MM.1S (cell line): Measurements from ENCODE around the gene CARHSP1.
"Not testable (repeated sequence)": the region's sequence is repeated elsewhere in the genome, so short reads cannot be mapped to it uniquely, and the experiment has no call there.

ENCODE experiments used
- DNase-seq: peaks from one replicate; pipeline ENCODE4 v3.0.0-alpha.2; 2015
- H2AFZ ChIP-seq: fragments of 300-600 bp; sonication (generic); 2 replicates; pipeline ENCODE4 v1.6.0; 2016; ENCODE audit warnings: antibody characterized with exemption, low read length
- H3F3A ChIP-seq: fragments of 300-600 bp; sonication (generic); 2 replicates; pipeline ENCODE4 v1.6.1; 2016; ENCODE audit warnings: mild to moderate bottlenecking, antibody characterized with exemption, low read length, moderate library complexity, mixed read lengths; ENCODE audit not compliant: insufficient read depth
- H3K27ac ChIP-seq: fragments of 300-600 bp; sonication (generic); 2 replicates; pipeline ENCODE4 v1.5.1; 2016; ENCODE audit warnings: mild to moderate bottlenecking, low read length
- H3K27me3 ChIP-seq: fragments of 300-600 bp; sonication (generic); replicated peaks from 2 replicates; pipeline ENCODE4 v1.6.0; 2016; ENCODE audit warnings: low read length; ENCODE audit not compliant: insufficient read depth
- H3K36me3 ChIP-seq: fragments of 300-600 bp; sonication (generic); replicated peaks from 2 replicates; pipeline ENCODE4 v1.6.1; 2016; ENCODE audit warnings: mild to moderate bottlenecking, low read length, mixed read lengths; ENCODE audit not compliant: insufficient read depth
- H3K4me1 ChIP-seq: fragments of 300-600 bp; sonication (generic); 2 replicates; pipeline ENCODE4 v1.6.1; 2016; ENCODE audit warnings: low read length, mixed read lengths
- H3K4me2 ChIP-seq: fragments of 300-600 bp; sonication (generic); 2 replicates; pipeline ENCODE4 v1.6.0; 2016; ENCODE audit warnings: low read depth, low read length
- H3K4me3 ChIP-seq: fragments of 300-600 bp; sonication (generic); 2 replicates; pipeline ENCODE4 v1.5.1; 2016; ENCODE audit warnings: low read length, mixed read lengths
- H3K79me2 ChIP-seq: fragments of 300-600 bp; sonication (generic); 2 replicates; pipeline ENCODE4 v1.6.1; 2016; ENCODE audit warnings: mixed run types, low read length, mixed read lengths
- H3K9ac ChIP-seq: fragments of 300-600 bp; sonication (generic); 2 replicates; pipeline ENCODE4 v1.6.1; 2016; ENCODE audit warnings: low read length, mixed read lengths
- H3K9me2 ChIP-seq: fragments of 300-600 bp; sonication (generic); replicated peaks from 2 replicates; pipeline ENCODE4 v1.6.1; 2016; ENCODE audit warnings: mild to moderate bottlenecking, low read length, mixed read lengths; ENCODE audit not compliant: insufficient read depth
- H3K9me3 ChIP-seq: fragments of 300-600 bp; sonication (generic); replicated peaks from 2 replicates; pipeline ENCODE4 v1.6.1; 2016; ENCODE audit warnings: mild to moderate bottlenecking, low read length, mixed read lengths; ENCODE audit not compliant: insufficient read depth
- H4K20me1 ChIP-seq: fragments of 300-600 bp; sonication (generic); 2 replicates; pipeline ENCODE4 v1.6.1; 2016; ENCODE audit warnings: mild to moderate bottlenecking, low read length, moderate library complexity, mixed read lengths; ENCODE audit not compliant: insufficient read depth
- CTCF ChIP-seq: fragments of 300-600 bp; sonication (generic); IDR thresholded peaks from 2 replicates; pipeline ENCODE4 v1.5.1; 2016; ENCODE audit warnings: antibody characterized with exemption, low read length, mixed read lengths
- EZH2 ChIP-seq: fragments of 300-600 bp; sonication (generic); optimal IDR thresholded peaks from 2 replicates; pipeline ENCODE3; 2017; ENCODE audit warnings: low read depth, mild to moderate bottlenecking, antibody characterized with exemption, low read length, mixed read lengths
- EZH2phosphoT487 ChIP-seq: fragments of 300-600 bp; sonication (generic); IDR thresholded peaks from 2 replicates; pipeline ENCODE4 v1.6.1; 2018; ENCODE audit warnings: antibody characterized with exemption, low read length

Gene CARHSP1

GRCh38 chr16:8837594-8837993 lies 31.2 kb downstream of the CARHSP1 start:
- H3K79me2 ChIP-seq, result peaks cover 30% of the 10 kb centered on the region
- not testable (repeated sequence) for H3K27me3 ChIP-seq, H3K4me3 ChIP-seq, H3K9me3 ChIP-seq, H3K36me3 ChIP-seq, H3K27ac ChIP-seq, H3K4me1 ChIP-seq, H3K9ac ChIP-seq, H2AFZ ChIP-seq, DNase-seq, H4K20me1 ChIP-seq, H3K4me2 ChIP-seq, H3F3A ChIP-seq, H3K9me2 ChIP-seq

- not testable (repeated sequence) for H3K4me3 ChIP-seq, H4K20me1 ChIP-seq, DNase-seq, H3K9ac ChIP-seq, H3K9me2 ChIP-seq, H3K4me2 ChIP-seq, H3K4me1 ChIP-seq, H3K27me3 ChIP-seq, H3F3A ChIP-seq, H2AFZ ChIP-seq, H3K27ac ChIP-seq, H3K9me3 ChIP-seq, H3K36me3 ChIP-seq
- peaks cover 38% of the 10 kb centered on the region for H3K79me2 ChIP-seq
Observed at GRCh38 chr16:8836797-8837196, 32.0 kb downstream of the CARHSP1 start.

- H3F3A ChIP-seq, result no peaks in the 10 kb centered on the region
- H3K9ac ChIP-seq, result no peak overlapping the region
- DNase-seq, result no peak
Observed at GRCh38 chr16:8832717-8833105, 36.1 kb downstream of the CARHSP1 start.

DNA sequence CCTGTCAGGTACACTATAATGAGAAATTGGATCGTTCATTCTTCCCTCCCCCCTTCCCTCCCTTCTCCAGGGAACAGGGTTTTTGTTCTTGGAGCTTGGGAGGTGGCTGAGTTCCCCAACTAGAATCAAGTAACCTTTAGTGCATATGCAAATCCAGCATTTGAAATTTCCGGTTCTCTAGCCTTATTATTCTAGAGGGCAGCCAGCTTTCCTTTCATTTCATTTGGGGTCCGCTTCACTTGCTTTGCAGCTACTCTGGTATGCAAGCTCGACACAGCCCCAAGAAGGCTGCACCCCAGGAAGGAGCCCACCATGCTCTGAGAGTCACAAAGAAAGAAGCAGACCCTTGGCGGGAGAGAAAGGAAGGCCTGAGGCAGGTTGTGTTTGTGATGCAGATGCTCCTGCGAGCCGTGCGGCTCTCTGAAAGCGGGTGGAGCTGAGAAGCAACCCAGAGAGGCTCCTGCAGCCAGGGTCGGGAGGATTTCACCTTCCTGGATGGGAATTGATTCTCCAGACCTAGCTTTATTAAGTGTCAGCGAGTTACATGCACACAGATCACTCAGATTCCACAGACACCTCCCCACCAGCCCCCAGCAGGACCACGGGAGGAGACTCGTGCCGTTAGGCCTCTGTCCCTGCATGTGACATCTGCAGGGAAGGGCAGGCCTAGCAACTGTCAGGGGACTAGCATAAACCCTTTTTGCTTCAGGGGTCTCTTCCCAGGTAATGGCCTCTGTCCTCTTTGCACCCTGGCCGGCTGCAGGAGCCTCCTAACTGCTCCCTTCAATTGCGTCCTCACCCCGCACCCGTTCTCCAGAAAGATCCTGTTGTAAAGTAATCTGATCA lies 36.7 kb downstream of the CARHSP1 start:
- Histone ChIP-seq H3K4me3 (no peak overlapping the region), H3K9me3 (no peaks in the 10 kb centered on the region), H3K4me1 (no peaks in the 10 kb centered on the region), H3K79me2 (peaks cover 52% of the 10 kb centered on the region), H3K9me2 (no peaks in the 10 kb centered on the region), H3K4me2 (no peak overlapping the region), H3F3A (no peaks in the 10 kb centered on the region), H3K27me3 (no peaks in the 10 kb centered on the region), H3K9ac (no peak overlapping the region), H4K20me1 (no peaks in the 10 kb centered on the region), H2AFZ (no peak overlapping the region), H3K36me3 (peaks cover 12% of the 10 kb centered on the region; the same call in 1 of the 2 replicates), H3K27ac (no peak overlapping the region)
- TF ChIP-seq EZH2phosphoT487 (no peak), EZH2 (no peak), CTCF (no peak)
- no peak for DNase-seq

More at GRCh38 chr16:8832717-8833105, 36.1 kb downstream of the CARHSP1 start:
- Histone ChIP-seq H3K36me3 (peaks cover 12% of the 10 kb centered on the region; the same call in 1 of the 2 replicates), H3K27ac (no peak overlapping the region), H3K4me1 (no peaks in the 10 kb centered on the region), H3K79me2 (peaks cover 56% of the 10 kb centered on the region), H3K4me2 (no peak overlapping the region), H2AFZ (no peak overlapping the region), H3K27me3 (no peaks in the 10 kb centered on the region), H3K9me3 (no peaks in the 10 kb centered on the region), H3K4me3 (no peak overlapping the region), H3K9me2 (no peaks in the 10 kb centered on the region), H4K20me1 (no peaks in the 10 kb centered on the region)
- TF ChIP-seq EZH2phosphoT487 (no peak), EZH2 (no peak), CTCF (no peak)
